Measurements from ENCODE around the gene CYB5R3. TPM values are rescaled to one million over a fixed set of nuclear protein-coding genes. Genes with fewer than 3 reads are reported as not detected.
A peak's percentile ranks its signal among the peaks of the same experiment; 100 is the strongest.

The CYB5R3 gene
- total and polyA plus RNA-seq, 4 donors, result 90.2 to 265 (median 156) TPM

- no peak for TF ChIP-seq CTCF (IDR thresholded peaks at IDR 0.05; ENCODE audit: control extremely low read depth, extremely low read depth)
- Histone ChIP-seq H3K36me3 (ENCODE audit: control insufficient read depth in 4 of 4, insufficient read depth in 4 of 4, low read length in 4 of 4) (peaks cover 0 to 2% (median 0%) of the 10 kb centered on the region in 4 donors), H3K27me3 (ENCODE audit: control insufficient read depth in 3 of 3, insufficient read depth in 3 of 3, low read length in 2 of 3) (no peaks in the 10 kb centered on the region), H3K27ac (ENCODE audit: low read depth in 1 of 2, low read length in 1 of 2) (peak overlapping the region; percentile 79 to 96), H3K4me1 (ENCODE audit: control insufficient read depth in 5 of 5, insufficient read depth in 5 of 5, low read length in 5 of 5) (peaks cover 13 to 47% (median 16%) of the 10 kb centered on the region in 5 donors), H3K4me3 (no peak overlapping the region), H3K9ac (ENCODE audit: insufficient read depth in 1 of 2, low read length in 2 of 2) (no peak overlapping the region), H3K9me3 (ENCODE audit: control insufficient read depth in 4 of 4, insufficient read depth in 3 of 4, low read length in 3 of 4) (no peaks in the 10 kb centered on the region)
- DNase-seq, result no peak
- 87 to 92% methylated on average over 14 of the region's 14 CpGs for WGBS, 2 donors
- ATAC-seq (ENCODE audit: insufficient read depth, low FRiP score), result no peak
Measured at GRCh38 chr22:42686756-42687491, 37.7 kb upstream of the CYB5R3 start.

- no peak for TF ChIP-seq CTCF (IDR thresholded peaks at IDR 0.05; ENCODE audit: control extremely low read depth, extremely low read depth)
- DNase-seq (peak in 1 of 3 donors; percentile 31), ATAC-seq (ENCODE audit: insufficient read depth, low FRiP score) (no peak)
- 43 to 60% methylated on average over 5 of the region's 5 CpGs for WGBS, 2 donors
- Histone ChIP-seq H3K27me3 (ENCODE audit: control insufficient read depth in 3 of 3, insufficient read depth in 3 of 3, low read length in 2 of 3) (no peaks in the 10 kb centered on the region), H3K4me3 (no peak overlapping the region), H3K9me3 (ENCODE audit: control insufficient read depth in 4 of 4, insufficient read depth in 3 of 4, low read length in 3 of 4) (no peaks in the 10 kb centered on the region), H3K9ac (ENCODE audit: insufficient read depth in 1 of 2, low read length in 2 of 2) (no peak overlapping the region), H3K4me1 (ENCODE audit: control insufficient read depth in 5 of 5, insufficient read depth in 5 of 5, low read length in 5 of 5) (peaks cover 13 to 47% (median 16%) of the 10 kb centered on the region in 5 donors), H3K27ac (ENCODE audit: low read depth in 1 of 2, low read length in 1 of 2) (peak overlapping the region; percentile 79 to 96), H3K36me3 (ENCODE audit: control insufficient read depth in 4 of 4, insufficient read depth in 4 of 4, low read length in 4 of 4) (peaks cover 0 to 2% (median 0%) of the 10 kb centered on the region in 4 donors)
Measured at GRCh38 chr22:42685941-42686653, 36.9 kb upstream of the CYB5R3 start.

GRCh38 chr22:42684462-42685195 lies 35.4 kb upstream of the CYB5R3 start:
- H3K27me3 ChIP-seq (ENCODE audit: control insufficient read depth in 3 of 3, insufficient read depth in 3 of 3, low read length in 2 of 3), result no peaks in the 10 kb centered on the region
- DNase-seq (peak in 1 of 3 donors; percentile 55), ATAC-seq (ENCODE audit: insufficient read depth, low FRiP score) (no peak)
- TF ChIP-seq CTCF (IDR thresholded peaks at IDR 0.05; ENCODE audit: control extremely low read depth, extremely low read depth), result no peak
- 85 to 88% methylated on average over 11 of the region's 11 CpGs for WGBS, 2 donors
- peaks cover 0 to 2% (median 0%) of the 10 kb centered on the region in 4 donors for H3K36me3 ChIP-seq (ENCODE audit: control insufficient read depth in 4 of 4, insufficient read depth in 4 of 4, low read length in 4 of 4)
- no peak overlapping the region for H3K4me3 ChIP-seq
- H3K27ac ChIP-seq (ENCODE audit: low read depth in 1 of 2, low read length in 1 of 2), result peak overlapping the region; percentile 3 to 65
- no peak overlapping the region for H3K9ac ChIP-seq (ENCODE audit: insufficient read depth in 1 of 2, low read length in 2 of 2)
- H3K4me1 ChIP-seq (ENCODE audit: control insufficient read depth in 5 of 5, insufficient read depth in 5 of 5, low read length in 5 of 5), result peaks cover 13 to 47% (median 25%) of the 10 kb centered on the region in 5 donors
- no peaks in the 10 kb centered on the region for H3K9me3 ChIP-seq (ENCODE audit: control insufficient read depth in 4 of 4, insufficient read depth in 3 of 4, low read length in 3 of 4)
